Fibroblast of mammary gland (primary cell): ENCODE measurements around the gene PLPPR1.

Experiments
- DNase-seq: peaks from one replicate; pipeline ENCODE4 v3.0.0-alpha.2; 2010; ENCODE audit warnings: low read depth
- H3K4me3 ChIP-seq: 2 replicates; pipeline ENCODE4 v1.5.1; 2011; ENCODE audit warnings: low read depth, mild to moderate bottlenecking, low read length, moderate library complexity; ENCODE audit not compliant: control insufficient read depth
- CTCF ChIP-seq: conservative IDR thresholded peaks from 2 replicates; pipeline ENCODE4 v1.5.1; 2011; ENCODE audit warnings: low read depth, low read length, inconsistent platforms; ENCODE audit not compliant: control insufficient read depth, insufficient read depth

The PLPPR1 gene

GRCh38 chr9:101232405-101232977 lies 204.0 kb downstream of the PLPPR1 start:
- H3K4me3 ChIP-seq: no peak overlapping the region
- DNase-seq: no peak
- no peak for TF ChIP-seq CTCF

DNA sequence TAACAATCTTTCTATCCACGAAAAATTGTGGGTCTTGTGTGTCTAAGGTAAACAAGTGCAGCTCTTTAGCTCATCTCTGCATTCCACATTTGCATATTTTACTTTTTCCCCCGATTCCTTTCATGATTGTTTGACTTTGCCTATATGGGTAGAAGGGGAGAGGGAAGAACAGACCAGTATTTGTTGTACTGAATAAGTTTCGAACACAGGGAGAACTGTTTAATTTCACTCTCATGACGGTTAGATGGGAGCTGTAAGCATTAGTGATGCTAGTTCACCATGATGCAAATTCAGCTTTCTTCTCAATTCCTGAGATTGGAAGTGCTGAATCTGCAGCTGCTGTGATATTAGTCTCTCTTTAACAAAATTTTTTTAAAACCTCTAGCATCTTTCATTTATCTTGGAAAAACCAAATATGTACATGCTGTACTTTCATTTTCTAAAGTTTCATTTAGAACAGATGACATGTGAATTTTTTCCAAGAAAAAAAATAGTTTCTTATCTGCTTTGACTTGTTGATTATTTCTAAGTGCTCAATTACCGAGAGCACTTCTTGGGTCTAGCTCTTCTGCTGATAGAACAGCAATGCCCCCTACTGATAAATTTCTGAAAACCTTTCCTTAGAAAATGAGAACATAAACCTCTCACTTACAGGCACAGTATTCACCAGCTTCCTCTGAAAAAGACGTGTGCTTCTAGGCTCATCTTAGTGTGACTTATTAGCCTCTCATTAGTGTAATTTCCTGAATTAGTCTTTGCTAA lies 206.8 kb downstream of the PLPPR1 start:
- TF ChIP-seq CTCF: peak; percentile 35
- H3K4me3 ChIP-seq: no peak overlapping the region
- peak; percentile 19 for DNase-seq

GRCh38 chr9:101242651-101243050 lies 214.1 kb downstream of the PLPPR1 start:
- DNase-seq: no peak
- no peak for TF ChIP-seq CTCF
- no peak overlapping the region for H3K4me3 ChIP-seq

DNA sequence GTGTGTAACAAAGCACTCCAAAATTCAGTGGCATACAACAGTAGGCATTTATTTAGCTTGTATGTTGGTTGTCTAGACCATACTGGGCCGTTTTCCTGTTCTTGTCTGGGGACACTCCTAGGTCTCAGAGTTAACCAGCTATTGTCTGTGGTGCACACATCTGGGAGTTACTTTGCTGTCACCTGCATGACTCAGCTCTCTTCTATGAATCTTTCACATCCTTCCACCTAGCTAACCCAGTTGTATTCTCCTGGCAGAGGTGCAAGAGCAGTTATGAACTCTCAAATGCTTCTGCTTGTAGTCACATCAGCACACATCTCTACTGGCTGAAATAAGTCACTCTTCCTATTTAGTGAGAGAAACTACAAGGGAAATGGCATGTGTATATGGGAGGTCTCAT lies 218.2 kb downstream of the PLPPR1 start:
- no peak overlapping the region for H3K4me3 ChIP-seq
- TF ChIP-seq CTCF: no peak
- no peak for DNase-seq

DNA sequence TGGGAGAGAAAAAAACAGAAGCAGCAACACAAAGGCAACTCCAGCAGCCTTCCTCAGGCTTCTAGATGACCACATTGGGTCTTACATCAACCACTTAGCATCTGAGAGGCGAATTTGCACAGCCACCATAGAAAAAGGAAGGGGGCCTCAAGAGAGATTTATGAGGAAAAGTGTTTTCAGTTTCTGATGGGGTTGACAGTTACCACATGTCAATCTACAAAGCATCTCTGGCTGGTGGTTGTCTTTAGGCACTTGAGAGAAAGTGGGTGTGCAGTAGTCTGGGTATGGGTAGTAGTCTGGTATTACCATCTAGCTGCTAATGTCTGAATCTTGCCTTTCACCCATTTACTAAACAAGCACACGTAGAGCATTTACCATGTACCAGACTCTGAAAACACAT lies 218.8 kb downstream of the PLPPR1 start:
- no peak for DNase-seq
- no peak overlapping the region for H3K4me3 ChIP-seq
- TF ChIP-seq CTCF: no peak

DNA sequence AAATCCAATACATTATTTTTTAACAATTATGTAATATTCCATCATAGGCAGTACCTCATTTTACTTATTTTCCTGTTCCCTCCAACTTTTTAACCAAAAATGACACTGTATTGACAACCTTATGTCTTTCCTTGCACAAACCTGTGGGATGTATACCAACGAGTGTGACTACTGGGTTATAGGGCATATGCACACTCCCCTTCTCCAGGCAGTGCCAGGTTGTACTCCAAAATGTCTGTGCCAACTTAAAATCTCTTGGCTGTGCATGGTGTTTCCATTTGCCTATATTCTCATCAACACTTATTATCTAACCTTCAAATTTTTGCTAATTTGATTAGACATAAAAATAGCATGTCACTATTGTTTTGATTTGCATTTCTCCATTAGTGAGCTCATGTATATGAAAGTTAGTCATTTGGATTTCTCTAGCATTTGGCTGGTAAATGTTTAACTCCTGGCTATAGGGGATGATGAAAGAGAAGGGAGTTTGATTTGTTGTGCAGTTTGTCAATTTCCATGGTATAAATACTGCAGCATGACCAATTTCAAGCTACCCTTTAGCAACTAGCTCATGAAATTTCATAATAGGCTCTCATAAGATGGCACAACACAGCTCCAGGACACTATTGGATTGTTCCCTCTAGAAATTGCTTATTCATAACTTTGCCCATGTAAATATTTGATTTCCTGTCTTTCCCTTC lies 226.4 kb downstream of the PLPPR1 start:
- DNase-seq: no peak
- H3K4me3 ChIP-seq: no peak overlapping the region
- TF ChIP-seq CTCF: no peak
